Effector memory CD8-positive, alpha-beta T cell (primary cell): ENCODE data around the gene MAN2B1.
"Not testable (repeated sequence)": the region's sequence is repeated elsewhere in the genome, so short reads cannot be mapped to it uniquely, and the experiment has no call there.

ENCODE experiments used
- ATAC-seq: fragments of 150-1000 bp; cut with Tn5 transposase; replicated peaks from 2 replicates; pipeline ENCODE4 v1.10.0; 2021; ENCODE audit warnings: mild to moderate bottlenecking, moderate library complexity
- DNase-seq, 3 experiments: peaks; one replicate each; pipeline ENCODE4 v3.0.0; 2021
- H3K27ac Mint-ChIP-seq, 2 donors: one replicate each; pipeline ENCODE4 v1.8.0; 2022; ENCODE audit warnings: mild to moderate bottlenecking in 2 of 2, mixed read lengths in 2 of 2, moderate library complexity in 2 of 2
- H3K27me3 Mint-ChIP-seq, 2 donors: one replicate each; pipeline ENCODE4 v1.8.0; 2022; ENCODE audit warnings: mixed read lengths in 2 of 2
- H3K36me3 Mint-ChIP-seq: one replicate; pipeline ENCODE4 v1.8.0; 2022; ENCODE audit warnings: mild to moderate bottlenecking, moderate library complexity, mixed read lengths; ENCODE audit not compliant: insufficient read depth
- H3K4me1 Mint-ChIP-seq, 2 donors: one replicate each; pipeline ENCODE4 v1.8.0; 2022; ENCODE audit warnings: low read depth in 2 of 2, mixed read lengths in 2 of 2
- H3K4me3 Mint-ChIP-seq, 2 donors: one replicate each; pipeline ENCODE4 v1.8.0; 2022; ENCODE audit warnings: mild to moderate bottlenecking in 2 of 2, mixed read lengths in 2 of 2, moderate library complexity in 2 of 2
- H3K9me3 Mint-ChIP-seq, 2 donors: one replicate each; pipeline ENCODE4 v1.8.0; 2022; ENCODE audit warnings: mixed read lengths in 2 of 2

MAN2B1 gene

DNA sequence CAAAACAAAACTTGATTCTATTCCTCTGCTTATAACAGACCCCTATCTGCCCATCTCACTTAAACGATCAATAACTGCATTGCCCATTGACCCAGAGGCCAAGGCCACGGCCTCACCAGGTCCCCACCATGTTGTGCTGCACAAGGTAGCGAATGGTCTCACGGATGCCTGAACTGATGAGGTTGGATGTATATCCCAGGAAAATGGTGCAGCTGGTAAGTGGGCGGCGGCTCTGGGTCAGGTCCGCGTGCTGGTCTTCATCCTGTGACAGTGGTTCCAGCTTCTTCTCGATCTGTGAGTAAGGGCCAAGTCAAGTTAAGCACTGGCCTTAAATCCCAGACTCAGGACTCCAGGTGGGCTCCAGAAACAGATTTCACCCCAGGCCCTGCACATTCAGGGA lies 13.5 kb upstream of the MAN2B1 start:
- ATAC-seq = no peak
- H3K36me3 Mint-ChIP-seq = peaks cover 67% of the 10 kb centered on the region
- peak overlapping the region in 1 of 2 donors; percentile 91 for H3K27ac Mint-ChIP-seq

DNA sequence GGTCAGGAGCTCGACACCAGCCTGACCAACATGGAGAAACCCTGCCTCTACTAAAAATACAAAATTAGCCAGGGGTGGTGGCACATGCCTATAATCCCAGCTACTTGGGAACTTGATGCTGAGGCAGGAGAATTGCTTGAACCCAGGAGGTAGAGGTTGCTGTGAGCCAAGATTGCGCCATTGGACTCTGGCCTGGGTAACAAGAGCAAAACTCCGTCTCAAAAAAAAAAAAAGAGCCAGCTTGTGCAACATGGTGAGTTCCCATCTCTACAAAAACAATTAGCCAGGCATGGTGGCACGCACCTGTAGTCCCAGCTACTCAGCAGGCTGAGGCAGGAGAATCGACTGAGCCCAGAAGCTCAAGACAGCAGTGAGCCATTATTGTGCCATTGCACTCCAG lies 11.5 kb upstream of the MAN2B1 start:
- H3K4me1 Mint-ChIP-seq = peaks cover 25 to 26% of the 10 kb centered on the region in 2 donors
- not testable (repeated sequence) for H3K9me3 Mint-ChIP-seq, ATAC-seq, H3K27ac Mint-ChIP-seq, H3K4me3 Mint-ChIP-seq, DNase-seq, H3K27me3 Mint-ChIP-seq
- peaks cover 82% of the 10 kb centered on the region for H3K36me3 Mint-ChIP-seq

More for the DNA sequence above, 13.5 kb upstream of the MAN2B1 start:
- H3K4me1 Mint-ChIP-seq = peaks cover 23 to 26% of the 10 kb centered on the region in 2 donors
- H3K9me3 Mint-ChIP-seq = no peaks in the 10 kb centered on the region
- H3K4me3 Mint-ChIP-seq = peak overlapping the region; percentile 25 to 92
- H3K27me3 Mint-ChIP-seq = no peaks in the 10 kb centered on the region
- DNase-seq = no peak

DNA sequence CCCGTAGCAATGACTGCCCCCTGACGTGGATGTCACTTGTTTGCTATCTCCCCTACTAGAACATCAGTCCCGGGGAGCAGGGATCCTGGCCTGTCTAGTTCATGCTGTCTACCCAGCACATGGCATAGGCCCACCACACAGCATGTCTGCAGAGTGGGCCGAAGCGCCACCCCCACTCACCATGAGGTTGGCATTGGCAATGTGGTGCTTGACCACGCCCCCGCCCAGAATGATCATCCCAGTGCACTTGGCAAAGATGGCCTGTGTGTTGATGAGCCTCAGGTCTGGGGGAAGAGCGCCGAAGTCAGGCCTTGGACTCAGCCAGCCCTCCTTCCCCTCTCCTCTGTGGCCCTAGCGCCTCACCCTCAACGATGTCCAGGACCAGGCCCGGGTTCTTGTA lies 10.4 kb upstream of the MAN2B1 start:
- Mint-ChIP-seq H3K27me3 (no peaks in the 10 kb centered on the region), H3K4me1 (peaks cover 28 to 29% of the 10 kb centered on the region in 2 donors), H3K36me3 (peaks cover 84% of the 10 kb centered on the region), H3K4me3 (peak overlapping the region in 1 of 2 donors; percentile 35), H3K27ac (no peak overlapping the region), H3K9me3 (no peaks in the 10 kb centered on the region)
- DNase-seq = no peak
- ATAC-seq = no peak

GRCh38 chr19:12676384-12676792 lies 9.8 kb upstream of the MAN2B1 start:
- H3K27ac Mint-ChIP-seq = no peak overlapping the region
- peaks cover 28 to 30% of the 10 kb centered on the region in 2 donors for H3K4me1 Mint-ChIP-seq
- no peaks in the 10 kb centered on the region for H3K27me3 Mint-ChIP-seq
- DNase-seq (peak; percentile 77 to 84 (median 81)), ATAC-seq (peak; percentile 54)
- no peaks in the 10 kb centered on the region for H3K9me3 Mint-ChIP-seq
- peaks cover 81% of the 10 kb centered on the region for H3K36me3 Mint-ChIP-seq
- H3K4me3 Mint-ChIP-seq = peak overlapping the region in 1 of 2 donors; percentile 35

DNA sequence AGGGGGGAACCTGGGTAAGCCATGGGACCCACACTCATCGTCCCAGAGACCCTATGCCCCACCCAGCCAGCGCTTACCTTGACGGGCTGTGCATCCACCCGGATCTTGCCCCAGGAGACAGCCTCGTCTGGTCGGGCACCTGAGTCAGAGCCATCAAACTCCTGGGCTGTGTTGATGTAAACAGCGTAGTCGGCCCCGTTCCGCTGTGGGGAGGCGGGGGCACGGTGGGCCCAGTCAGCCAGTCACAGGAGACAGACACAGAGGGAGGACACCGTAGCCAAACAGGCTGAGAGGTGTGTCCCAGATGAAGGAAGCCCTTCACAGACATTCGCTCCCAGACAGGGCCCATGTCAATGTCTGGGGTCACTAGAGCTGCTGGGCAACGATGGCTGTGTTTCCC lies 9.4 kb upstream of the MAN2B1 start:
- peaks cover 79% of the 10 kb centered on the region for H3K36me3 Mint-ChIP-seq
- DNase-seq = no peak
- no peak overlapping the region for H3K4me3 Mint-ChIP-seq
- no peak overlapping the region for H3K27ac Mint-ChIP-seq
- no peaks in the 10 kb centered on the region for H3K27me3 Mint-ChIP-seq
- peaks cover 24 to 25% of the 10 kb centered on the region in 2 donors for H3K4me1 Mint-ChIP-seq
- no peak for ATAC-seq
- no peaks in the 10 kb centered on the region for H3K9me3 Mint-ChIP-seq

- H3K27ac Mint-ChIP-seq = no peak overlapping the region
- DNase-seq (no peak), ATAC-seq (no peak)
- no peak overlapping the region for H3K4me3 Mint-ChIP-seq
- H3K9me3 Mint-ChIP-seq = no peaks in the 10 kb centered on the region
- peaks cover 26% of the 10 kb centered on the region in 2 donors for H3K4me1 Mint-ChIP-seq
- no peaks in the 10 kb centered on the region for H3K27me3 Mint-ChIP-seq
- H3K36me3 Mint-ChIP-seq = peaks cover 78% of the 10 kb centered on the region
Measured at GRCh38 chr19:12675399-12675798, 8.9 kb upstream of the MAN2B1 start.

DNA sequence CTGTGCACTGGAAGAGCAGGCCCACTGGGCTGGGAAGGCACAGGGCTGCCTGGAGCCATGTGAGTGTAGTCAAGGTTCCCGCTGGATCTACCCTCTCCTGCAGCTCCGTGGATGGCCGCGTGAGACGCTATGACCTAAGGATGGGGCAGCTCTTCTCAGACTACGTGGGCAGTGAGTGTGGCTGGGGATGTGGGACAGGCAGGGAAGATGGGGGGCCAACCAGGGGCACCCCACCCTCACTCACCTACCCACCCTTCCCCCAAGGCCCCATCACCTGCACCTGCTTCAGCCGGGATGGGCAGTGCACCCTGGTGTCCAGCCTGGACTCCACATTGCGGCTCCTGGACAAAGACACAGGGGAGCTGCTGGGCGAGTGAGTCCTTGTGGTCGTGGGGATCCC lies 6.2 kb upstream of the MAN2B1 start:
- Mint-ChIP-seq H3K27me3 (no peaks in the 10 kb centered on the region), H3K4me1 (peaks cover 32 to 41% of the 10 kb centered on the region in 2 donors), H3K36me3 (peaks cover 66% of the 10 kb centered on the region), H3K9me3 (no peaks in the 10 kb centered on the region), H3K4me3 (no peak overlapping the region), H3K27ac (peak overlapping the region in 1 of 2 donors; percentile 5)
- no peak for ATAC-seq
- DNase-seq = no peak

DNA sequence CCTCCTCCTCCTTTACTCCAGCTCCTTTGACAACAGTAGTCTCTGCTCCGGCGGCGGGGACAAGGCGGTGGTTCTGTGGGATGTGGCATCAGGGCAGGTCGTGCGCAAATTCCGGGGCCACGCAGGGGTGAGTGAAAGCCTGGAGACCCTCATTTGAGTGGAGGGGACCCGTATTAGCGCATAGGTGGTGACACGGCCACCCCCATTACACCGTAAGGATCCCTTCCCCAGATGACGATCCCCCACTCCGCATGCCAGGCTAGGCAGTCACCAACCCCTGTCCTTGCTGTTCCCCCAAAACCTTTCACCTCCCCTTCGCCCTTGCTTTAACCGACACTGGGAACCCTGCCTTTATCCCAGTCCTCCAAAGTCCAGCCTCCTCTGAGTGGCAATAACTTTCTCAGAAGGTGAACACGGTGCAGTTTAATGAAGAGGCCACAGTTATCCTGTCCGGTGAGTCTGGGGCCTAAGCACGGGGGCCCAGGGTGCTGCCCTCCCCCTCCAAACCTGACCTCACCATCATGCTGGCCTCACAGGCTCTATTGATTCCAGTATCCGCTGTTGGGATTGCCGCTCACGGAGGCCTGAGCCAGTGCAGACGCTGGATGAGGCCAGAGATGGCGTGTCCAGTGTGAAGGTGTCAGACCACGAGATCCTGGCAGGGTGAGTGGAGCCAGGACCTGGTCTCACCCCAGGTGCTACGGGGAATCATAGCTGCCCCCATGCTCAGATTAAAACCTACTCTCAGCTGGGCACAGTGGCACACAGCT lies 3.8 kb upstream of the MAN2B1 start:
- Mint-ChIP-seq H3K4me3 (peak overlapping the region; percentile 96 to 97), H3K9me3 (no peaks in the 10 kb centered on the region), H3K36me3 (peaks cover 59% of the 10 kb centered on the region), H3K4me1 (peaks cover 38 to 49% of the 10 kb centered on the region in 2 donors), H3K27me3 (no peaks in the 10 kb centered on the region), H3K27ac (peak overlapping the region; percentile 98 to 99)
- ATAC-seq = no peak
- DNase-seq = no peak

GRCh38 chr19:12669270-12670158 lies 3.0 kb upstream of the MAN2B1 start:
- DNase-seq (peak; percentile 72 to 83 (median 73)), ATAC-seq (peak; percentile 37)
- H3K4me3 Mint-ChIP-seq = peak overlapping the region; percentile 96 to 97
- peak overlapping the region; percentile 98 to 99 for H3K27ac Mint-ChIP-seq
- peaks cover 43 to 54% of the 10 kb centered on the region in 2 donors for H3K4me1 Mint-ChIP-seq
- no peaks in the 10 kb centered on the region for H3K27me3 Mint-ChIP-seq
- peaks cover 55% of the 10 kb centered on the region for H3K36me3 Mint-ChIP-seq
- H3K9me3 Mint-ChIP-seq = no peaks in the 10 kb centered on the region

- H3K4me1 Mint-ChIP-seq = peaks cover 43 to 56% of the 10 kb centered on the region in 2 donors
- DNase-seq = peak; percentile 63 to 73 (median 69)
Measured at GRCh38 chr19:12668932-12669269, 2.4 kb upstream of the MAN2B1 start.

DNA sequence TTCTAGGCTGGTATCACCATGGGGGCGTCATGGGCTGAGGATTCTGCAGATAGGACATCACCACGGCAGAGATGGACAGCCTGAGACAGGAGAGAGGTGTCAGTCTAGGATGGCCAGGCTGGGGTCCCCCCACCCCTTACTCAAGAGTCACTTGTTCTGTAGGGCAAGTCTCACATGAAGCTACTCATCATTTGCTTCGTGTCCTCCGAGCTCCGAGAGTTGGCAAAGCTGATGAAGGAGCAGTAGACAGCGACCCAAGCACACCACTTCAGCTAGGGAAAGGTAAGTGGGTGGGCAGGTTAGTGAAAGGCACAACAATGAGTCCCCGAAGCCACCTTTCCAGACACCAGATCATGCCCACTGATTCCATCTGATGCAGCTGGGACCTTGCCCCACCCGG lies 1.8 kb upstream of the MAN2B1 start:
- H3K4me1 Mint-ChIP-seq = peaks cover 43 to 54% of the 10 kb centered on the region in 2 donors
- H3K27ac Mint-ChIP-seq = peak overlapping the region; percentile 98 to 99
- H3K36me3 Mint-ChIP-seq = peaks cover 52% of the 10 kb centered on the region
- ATAC-seq (no peak), DNase-seq (no peak)
- H3K27me3 Mint-ChIP-seq = no peaks in the 10 kb centered on the region
- no peaks in the 10 kb centered on the region for H3K9me3 Mint-ChIP-seq
- H3K4me3 Mint-ChIP-seq = peak overlapping the region; percentile 96 to 97

More at GRCh38 chr19:12668932-12669269, 2.4 kb upstream of the MAN2B1 start:
- Mint-ChIP-seq H3K36me3 (peaks cover 52% of the 10 kb centered on the region), H3K27me3 (no peaks in the 10 kb centered on the region), H3K4me3 (peak overlapping the region; percentile 96 to 97), H3K27ac (peak overlapping the region; percentile 98 to 99), H3K9me3 (no peaks in the 10 kb centered on the region)
- ATAC-seq = peak; percentile 56

- no peak for ATAC-seq
Measured at GRCh38 chr19:12667731-12668302, 1.3 kb upstream of the MAN2B1 start.

DNA sequence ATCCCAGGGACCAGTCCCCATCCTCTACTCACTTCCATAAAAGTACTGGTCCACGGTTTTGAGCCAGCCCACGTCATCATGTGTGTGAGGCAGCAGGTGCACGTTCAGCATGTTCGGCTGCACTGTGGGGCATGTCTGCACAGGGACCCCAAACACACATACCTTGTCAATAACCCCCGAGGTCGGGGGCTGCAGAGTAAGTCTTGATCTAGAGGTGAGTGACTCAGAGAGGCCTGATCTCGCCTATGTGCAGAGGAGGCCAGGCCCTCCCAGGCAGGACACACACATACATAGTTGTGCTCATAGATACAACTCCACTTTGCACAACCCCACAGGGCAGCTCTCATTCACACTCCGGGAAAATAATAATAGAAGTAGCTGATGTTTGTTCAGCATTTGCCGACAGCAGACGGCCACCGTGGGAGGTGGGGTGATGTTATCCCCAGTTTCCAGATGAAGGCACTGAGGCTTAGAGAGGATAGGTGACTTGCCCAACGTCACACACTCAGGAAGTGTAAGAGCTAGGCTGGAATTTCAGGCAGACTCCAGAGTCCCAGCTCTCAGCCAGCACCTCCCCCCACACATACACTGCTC lies 774 bp downstream of the MAN2B1 start:
- DNase-seq = no peak

More at GRCh38 chr19:12667731-12668302, 1.3 kb upstream of the MAN2B1 start:
- no peak for DNase-seq
- Mint-ChIP-seq H3K9me3 (no peaks in the 10 kb centered on the region), H3K27ac (peak overlapping the region; percentile 98 to 99), H3K36me3 (peaks cover 52% of the 10 kb centered on the region), H3K27me3 (no peaks in the 10 kb centered on the region), H3K4me1 (peaks cover 43 to 54% of the 10 kb centered on the region in 2 donors), H3K4me3 (peak overlapping the region; percentile 96 to 99)

More for the DNA sequence above, 774 bp downstream of the MAN2B1 start:
- H3K4me1 Mint-ChIP-seq = peaks cover 37 to 49% of the 10 kb centered on the region in 2 donors
- ATAC-seq = no peak
- H3K27me3 Mint-ChIP-seq = no peaks in the 10 kb centered on the region
- peak overlapping the region; percentile 96 to 99 for H3K4me3 Mint-ChIP-seq
- H3K9me3 Mint-ChIP-seq = no peaks in the 10 kb centered on the region
- peak overlapping the region; percentile 98 to 99 for H3K27ac Mint-ChIP-seq
- peaks cover 58% of the 10 kb centered on the region for H3K36me3 Mint-ChIP-seq
